GM12878 (cell line): ENCODE results near the gene CLPX. TPM values are rescaled to one million over a fixed set of nuclear protein-coding genes. Genes with fewer than 3 reads are reported as not detected.

ENCODE experiments used
- ATAC-seq: fragments of 200-7000 bp; cut with Tn5 transposase; 3 replicates; pipeline ENCODE4 v1.9.1; 2020; ENCODE audit warnings: mild to moderate bottlenecking, moderate library complexity
- BruUV-seq: library from RNA; stranded (reverse); fragments of 400-500 nt; replicated peaks from 2 replicates; lab custom pipeline; 2021; lab: Mats Ljungman, UMichigan
- CTCF ChIA-PET: fragments of 300-600 bp; sonication (Branson Sonifier 250); formaldehyde crosslinking; extraction: SDS; loops from one replicate; lab custom pipeline; 2021; ENCODE audit warnings: inconsistent platforms; lab: Yijun Ruan, JAX
- POLR2A ChIA-PET: fragments of 350-600 bp; formaldehyde crosslinking; extraction: SDS; loops from one replicate; lab custom pipeline; 2021; ENCODE audit warnings: inconsistent platforms; lab: Charles Lee
- RAD21 ChIA-PET: fragments of 300-600 bp; sonication (Branson Sonifier 250); formaldehyde crosslinking; loops from one replicate; lab custom pipeline; 2023; ENCODE audit warnings: antibody characterized with exemption; ENCODE audit not compliant: unreplicated experiment; lab: Charles Lee
- SMC1A ChIA-PET: fragments of 300-600 bp; sonication (Branson Sonifier 250); formaldehyde crosslinking; loops from one replicate; lab custom pipeline; 2023; ENCODE audit not compliant: unreplicated experiment, uncharacterized antibody; lab: Charles Lee
- DNase-seq: peaks from one replicate; pipeline ENCODE4 v3.0.0-alpha.2; 2011; ENCODE audit warnings: low read depth, low spot score
- FAIRE-seq: peaks from 3 replicates; lab custom pipeline; 2011; peaks lifted over from hg19 to GRCh38; lab: Jason Lieb, UNC
- H2AFZ ChIP-seq: 2 replicates; pipeline ENCODE4 v1.6.0; 2011; ENCODE audit warnings: low read depth, low read length, control low read depth; ENCODE audit not compliant: control insufficient read depth
- H3K27ac ChIP-seq: 2 replicates; pipeline ENCODE4 v1.5.1; 2011; ENCODE audit warnings: control low read depth; ENCODE audit not compliant: control insufficient read depth, insufficient read depth
- H3K27me3 ChIP-seq, 2 experiments: replicated peaks in 1 of 2; 2 replicates each; pipeline versions ENCODE4 v1.6.0 to v1.6.1; 2011; ENCODE audit warnings: low read length in 1 of 2; ENCODE audit not compliant: control insufficient read depth in 2 of 2, insufficient read depth in 2 of 2
- H3K36me3 ChIP-seq, 2 experiments: 2 replicates each; pipeline ENCODE4 v1.5.1; 2011; ENCODE audit warnings: low read length in 1 of 2; ENCODE audit not compliant: control insufficient read depth in 2 of 2, insufficient read depth in 2 of 2
- H3K4me1 ChIP-seq: 2 replicates; pipeline ENCODE4 v1.6.1; 2011; ENCODE audit warnings: mild to moderate bottlenecking, low read length, moderate library complexity, mixed read lengths; ENCODE audit not compliant: control insufficient read depth, insufficient read depth
- H3K4me2 ChIP-seq: 2 replicates; pipeline ENCODE4 v1.6.0; 2011; ENCODE audit warnings: control low read depth; ENCODE audit not compliant: control insufficient read depth, insufficient read depth
- H3K4me3 ChIP-seq: fragments of 200-600 bp; sonication (generic); 2 replicates; pipeline ENCODE4 v1.5.1; 2016
- H3K79me2 ChIP-seq: 2 replicates; pipeline ENCODE4 v1.6.0; 2011; ENCODE audit warnings: low read length; ENCODE audit not compliant: control insufficient read depth, insufficient read depth
- H3K9ac ChIP-seq: 2 replicates; pipeline ENCODE4 v1.8.0; 2011; ENCODE audit warnings: low read length, control low read depth, mixed read lengths; ENCODE audit not compliant: control insufficient read depth, insufficient read depth
- H3K9me3 ChIP-seq: replicated peaks from 3 replicates; pipeline ENCODE4 v1.5.1; 2011; ENCODE audit warnings: mild to moderate bottlenecking, low read length; ENCODE audit not compliant: control insufficient read depth, insufficient read depth
- H4K20me1 ChIP-seq: 2 replicates; pipeline ENCODE4 v1.6.0; 2011; ENCODE audit not compliant: control insufficient read depth, insufficient read depth
- BRCA1 ChIP-seq: IDR thresholded peaks from 2 replicates; pipeline ENCODE4 v1.6.1; 2011; ENCODE audit warnings: low read depth, low read length, improper control_type of control experiment
- E2F4 ChIP-seq: IDR thresholded peaks from 2 replicates; pipeline ENCODE4 v1.6.1; 2012; ENCODE audit warnings: low read depth, low read length, improper control_type of control experiment
- EED ChIP-seq: sonication (generic); IDR thresholded peaks from 2 replicates; pipeline ENCODE4 v1.6.1; 2016; ENCODE audit warnings: antibody characterized with exemption, low read depth
- ESRRA ChIP-seq: IDR thresholded peaks from 2 replicates; pipeline ENCODE4 v1.6.1; 2012; ENCODE audit warnings: mild to moderate bottlenecking, low read length, improper control_type of control experiment
- EZH2 ChIP-seq: IDR thresholded peaks from 2 replicates; pipeline ENCODE4 v1.6.1; 2012; ENCODE audit warnings: low read depth, mild to moderate bottlenecking, control low read depth, inconsistent platforms, low read length, borderline replicate concordance; ENCODE audit not compliant: control insufficient read depth
- FOXK2 ChIP-seq: fragments of 450-650 bp; IDR thresholded peaks from 2 replicates; pipeline ENCODE4 v1.6.1; 2017; ENCODE audit warnings: mild to moderate bottlenecking, moderate library complexity
- GABPA ChIP-seq: IDR thresholded peaks from 2 replicates; pipeline ENCODE4 v1.6.1; 2014; ENCODE audit warnings: antibody characterized with exemption, low read depth, mild to moderate bottlenecking, inconsistent platforms
- GATAD2B ChIP-seq: fragments of 450-650 bp; conservative IDR thresholded peaks from 2 replicates; pipeline ENCODE4 v1.6.1; 2017; ENCODE audit warnings: low read depth, mild to moderate bottlenecking, moderate library complexity
- MYB ChIP-seq: fragments of 150-350 bp; IDR thresholded peaks from 2 replicates; pipeline ENCODE4 v1.6.1; 2014; ENCODE audit warnings: mild to moderate bottlenecking, low read depth, low read length, borderline replicate concordance
- NBN ChIP-seq: fragments of 450-650 bp; IDR thresholded peaks from 2 replicates; pipeline ENCODE4 v1.6.1; 2016
- SIX5 ChIP-seq: IDR thresholded peaks from 2 replicates; pipeline ENCODE4 v1.6.1; 2011; ENCODE audit warnings: mild to moderate bottlenecking, low read depth, low read length, moderate library complexity; ENCODE audit not compliant: severe bottlenecking
- SMAD1 ChIP-seq: fragments of 450-650 bp; IDR thresholded peaks from 2 replicates; pipeline ENCODE4 v1.6.1; 2018; ENCODE audit warnings: mild to moderate bottlenecking, low read depth; ENCODE audit not compliant: partially characterized antibody
- TBL1XR1 ChIP-seq: IDR thresholded peaks from 2 replicates; pipeline ENCODE4 v1.6.1; 2012; ENCODE audit warnings: low read depth, low read length, improper control_type of control experiment
- YY1 ChIP-seq: IDR thresholded peaks from 2 replicates; pipeline ENCODE4 v1.6.1; 2011; ENCODE audit warnings: low read depth, mild to moderate bottlenecking, low read length
- in situ Hi-C: fragments of 300-500 bp; cut with MboI; formaldehyde crosslinking; loops from 9 replicates; pipeline ENCODE4 v1.14.3; 2018; ENCODE audit warnings: mixed read lengths
- intact Hi-C: fragments of 100-400 bp; cut with micrococcal nuclease; formaldehyde crosslinking; loops from one replicate; pipeline ENCODE4 v1.14.2; 2022; ENCODE audit not compliant: unreplicated experiment
- polyA plus RNA-seq, 11 experiments: library from polyadenylated mRNA; depleted of rRNA in 4 of 11; unstranded in 6 of 11; stranded (reverse) in 5 of 11; fragments of >200 nt; fragmentation: Nextera tagmentation in 4 of 11; fragmentation: Illumina TruSeq in 1 of 11; extraction: Ambion mirVana in 4 of 11; extraction: Trizol in 1 of 11; gene quantifications; 1 replicate in 1 of 11; 2 replicates in 10 of 11; pipeline versions ENCODE4 v1.2.1 to v1.2.3, GENCODE V29; 2011 to 2016; ENCODE audit warnings: inconsistent platforms in 2 of 11, missing spikeins in 2 of 11, low read depth in 1 of 11
- total RNA-seq, 4 experiments: library from RNA; depleted of rRNA in 3 of 4; stranded (reverse); fragments of >200 nt in 3 of 4; fragmentation: Illumina TruSeq in 1 of 4; extraction: Trizol in 1 of 4; gene quantifications; 2 replicates each; pipeline versions ENCODE4 v1.2.1 to v1.2.3, GENCODE V29; 2013 to 2021

The CLPX gene
- total and polyA plus RNA-seq, 10 of the 15 experiments (the other 5 are each of a cell fraction or from before 2014, with no cell fraction given) = 10.1 to 57.4 (median 31.3) TPM

GRCh38 chr15:65215496-65215895 lies 30.4 kb upstream of the CLPX start:
- Histone ChIP-seq H3K27ac (no peak overlapping the region), H4K20me1 (no peaks in the 10 kb centered on the region), H3K36me3 (no peaks in the 10 kb centered on the region), H3K4me1 (no peaks in the 10 kb centered on the region), H3K79me2 (no peaks in the 10 kb centered on the region), H2AFZ (no peak overlapping the region), H3K4me3 (no peak overlapping the region), H3K27me3 (no peaks in the 10 kb centered on the region), H3K9ac (no peak overlapping the region), H3K4me2 (no peak overlapping the region), H3K9me3 (no peaks in the 10 kb centered on the region)
- no peak for DNase-seq
- POLR2A ChIA-PET = no interaction called here
- CTCF ChIA-PET = no interaction called here
- TF ChIP-seq SIX5 = no peak
- TF ChIP-seq EED = no peak
- TF ChIP-seq YY1 = no peak
- no peak for TF ChIP-seq NBN
- no peak for TF ChIP-seq GABPA
- no peak for TF ChIP-seq EZH2
- TF ChIP-seq MYB = no peak
- TF ChIP-seq GATAD2B = no peak
- TF ChIP-seq FOXK2 = no peak
- no peak for TF ChIP-seq ESRRA
- no peak for TF ChIP-seq TBL1XR1
- no peak for TF ChIP-seq SMAD1
- TF ChIP-seq BRCA1 = no peak
- TF ChIP-seq E2F4 = no peak
- in situ Hi-C loops (no loop called here), intact Hi-C loops (no loop called here)
- ATAC-seq = no peak
- no TSS peak for BruUV-seq
- FAIRE-seq = no peak
- RAD21 ChIA-PET = interaction anchor here (0.5 kb wide), 1 partner anchor 13 kb away, joined by 3 read pairs; no protein-coding TSS in a partner anchor
- SMC1A ChIA-PET = interaction anchor here (1.4 kb wide), 1 partner anchor 20 kb away, joined by 6 read pairs; no protein-coding TSS in a partner anchor
